Liver (tissue), 9 donors: Measurements from ENCODE around the gene BARX2. TPM values are rescaled to one million over a fixed set of nuclear protein-coding genes. Genes with fewer than 3 reads are reported as not detected.

ENCODE experiments used
- DNase-seq: peaks from one replicate; pipeline ENCODE4 v3.0.0-alpha.2; 2017; ENCODE audit warnings: low spot score
- H3K27ac ChIP-seq, 2 donors: one replicate each; pipeline ENCODE4 v1.7.0; 2013; ENCODE audit warnings: inconsistent platforms in 2 of 2, low read length in 2 of 2, control low read depth in 1 of 2, low read depth in 1 of 2, mild to moderate bottlenecking in 1 of 2
- H3K27me3 ChIP-seq, 4 donors: one replicate each; pipeline versions ENCODE4 v1.6.1 to v1.7.0; 2013; ENCODE audit warnings: low read length in 3 of 4, inconsistent platforms in 1 of 4, mild to moderate bottlenecking in 1 of 4, moderate library complexity in 1 of 4; ENCODE audit not compliant: control insufficient read depth in 4 of 4, insufficient read depth in 4 of 4
- H3K36me3 ChIP-seq, 4 donors: one replicate each; pipeline versions ENCODE4 v1.6.1 to v1.7.0; 2013; ENCODE audit warnings: low read length in 3 of 4, mild to moderate bottlenecking in 3 of 4, low read depth in 1 of 4, moderate library complexity in 1 of 4; ENCODE audit not compliant: control insufficient read depth in 4 of 4, insufficient read depth in 3 of 4
- H3K4me1 ChIP-seq, 4 donors: one replicate each; pipeline versions ENCODE4 v1.6.1 to v1.7.0; 2013; ENCODE audit warnings: low read length in 3 of 4, mild to moderate bottlenecking in 3 of 4, moderate library complexity in 1 of 4; ENCODE audit not compliant: control insufficient read depth in 4 of 4, insufficient read depth in 4 of 4
- H3K4me3 ChIP-seq, 3 donors: one replicate each; pipeline versions ENCODE4 v1.6.1 to v1.7.0; 2013; ENCODE audit warnings: low read length in 3 of 3, control low read depth in 1 of 3, low read depth in 1 of 3, mild to moderate bottlenecking in 1 of 3
- H3K9ac ChIP-seq, 2 donors: one replicate each; pipeline ENCODE4 v1.7.0; 2013; ENCODE audit warnings: low read length in 2 of 2, mild to moderate bottlenecking in 2 of 2, moderate library complexity in 2 of 2, control low read depth in 1 of 2, low read depth in 1 of 2
- H3K9me3 ChIP-seq, 4 donors: one replicate each; pipeline versions ENCODE4 v1.6.1 to v1.7.0; 2013; ENCODE audit warnings: low read length in 3 of 4; ENCODE audit not compliant: control insufficient read depth in 4 of 4
- EGR1 ChIP-seq, 2 donors: IDR thresholded peaks; 2 replicates each; pipeline ENCODE4 v1.6.1; 2016 to 2018; ENCODE audit warnings: antibody characterized with exemption in 2 of 2, low read depth in 2 of 2
- FOXA2 ChIP-seq: IDR thresholded peaks from 2 replicates; pipeline ENCODE4 v1.6.1; 2016; ENCODE audit warnings: antibody characterized with exemption
- GABPA ChIP-seq, 2 donors: IDR thresholded peaks in 1 of 2; conservative IDR thresholded peaks in 1 of 2; 2 replicates each; pipeline ENCODE4 v1.6.1; 2016; ENCODE audit warnings: antibody characterized with exemption in 2 of 2, mild to moderate bottlenecking in 1 of 2, moderate library complexity in 1 of 2
- HNF4A ChIP-seq, 2 donors: conservative IDR thresholded peaks; 2 replicates each; pipeline ENCODE4 v1.6.1; 2016; ENCODE audit warnings: antibody characterized with exemption in 2 of 2, mild to moderate bottlenecking in 2 of 2
- HNF4G ChIP-seq: IDR thresholded peaks from 2 replicates; pipeline ENCODE4 v1.6.1; 2016; ENCODE audit warnings: antibody characterized with exemption
- JUND ChIP-seq, 2 donors: IDR thresholded peaks; 2 replicates each; pipeline ENCODE4 v1.6.1; 2016; ENCODE audit warnings: antibody characterized with exemption in 2 of 2
- NR2F2 ChIP-seq: IDR thresholded peaks from 2 replicates; pipeline ENCODE4 v1.6.1; 2016; ENCODE audit warnings: antibody characterized with exemption
- RAD21 ChIP-seq, 2 donors: IDR thresholded peaks; 2 replicates each; pipeline ENCODE4 v1.6.1; 2016; ENCODE audit warnings: antibody characterized with exemption in 2 of 2, mild to moderate bottlenecking in 2 of 2
- RXRA ChIP-seq, 2 donors: IDR thresholded peaks; 2 replicates each; pipeline ENCODE4 v1.6.1; 2017 to 2018; ENCODE audit warnings: antibody characterized with exemption in 2 of 2, mild to moderate bottlenecking in 1 of 2
- TAF1 ChIP-seq: conservative IDR thresholded peaks from 2 replicates; pipeline ENCODE4 v1.6.1; 2016; ENCODE audit warnings: antibody characterized with exemption, mild to moderate bottlenecking
- WGBS: extraction: QIAGEN DNeasy Blood & Tissue Kit; methylation state at CpG from one replicate; pipeline ENCODE4 v1.1.7; 2013; 5-methylcytosine and 5-hydroxymethylcytosine counted together
- polyA plus RNA-seq, 2 donors: library from polyadenylated mRNA; stranded (reverse) in 1 of 2; unstranded in 1 of 2; fragments of 200-250 nt in 1 of 2; fragments of >200 nt in 1 of 2; fragmentation: Nextera tagmentation in 1 of 2; extraction: Ambion mirVana in 1 of 2; gene quantifications; one replicate each; pipeline versions ENCODE4 v1.2.1 to v1.2.3, GENCODE V29; 2013 to 2015
- total RNA-seq, 2 donors: library from RNA; depleted of rRNA; stranded (reverse); fragments of >200 nt; gene quantifications; one replicate each; pipeline ENCODE4 v1.2.3, GENCODE V29; 2014
- TF ChIP-seq, protein P1 (sequence below): IDR thresholded peaks from 2 replicates; pipeline ENCODE4 v1.6.1; 2016; ENCODE audit warnings: antibody characterized with exemption
- TF ChIP-seq, protein P2 (sequence below): IDR thresholded peaks from 2 replicates; pipeline ENCODE4 v1.6.1; 2016; ENCODE audit warnings: antibody characterized with exemption
- TF ChIP-seq, protein P3 (sequence below): fragments of 150-350 bp; IDR thresholded peaks from 2 replicates; pipeline ENCODE4 v1.5.1; 2017; ENCODE audit warnings: improper control_type of control experiment, low read depth, low read length; ENCODE audit not compliant: missing input control
- TF ChIP-seq, protein P4 (sequence below): IDR thresholded peaks from 2 replicates; pipeline ENCODE4 v1.6.1; 2016; ENCODE audit warnings: antibody characterized with exemption
- donor health status: healthy.
- donor health status: healthy.
- donor health status: healthy.
- donor health status: healthy.
- donor health status: healthy.

The BARX2 gene
- total and polyA plus RNA-seq, 4 donors: not detected

DNA sequence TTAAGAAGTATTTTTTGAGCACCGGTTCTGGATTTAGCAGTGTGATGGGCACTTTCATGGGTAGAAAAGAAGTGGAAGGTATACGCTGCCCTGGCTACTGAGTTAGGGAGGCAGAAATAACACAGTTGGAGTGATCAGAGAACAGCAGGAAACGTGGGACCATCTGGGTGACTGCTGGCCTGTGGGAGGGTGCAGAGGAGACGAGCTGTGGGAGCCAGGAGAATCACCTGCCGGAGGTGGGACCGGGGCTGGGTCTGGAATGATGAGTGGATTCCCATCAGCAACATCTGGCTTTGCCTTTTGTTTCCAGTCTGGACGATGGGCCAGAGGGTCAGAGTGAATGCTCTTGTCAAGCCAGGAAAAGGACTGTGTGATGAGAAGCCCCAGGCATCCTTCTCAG lies 66.5 kb downstream of the BARX2 start:
- TF ChIP-seq RAD21 (IDR thresholded peaks at IDR 0.05) (no peak), HNF4A (conservative IDR thresholded peaks at IDR 0.05) (no peak), EGR1 (IDR thresholded peaks at IDR 0.05; ENCODE audit: low read depth in 2 of 2) (no peak), HNF4G (no peak), NR2F2 (no peak), TAF1 (no peak), JUND (IDR thresholded peaks at IDR 0.05) (no peak), RXRA (IDR thresholded peaks at IDR 0.05) (no peak), FOXA2 (no peak)
- TF ChIP-seq, protein P1, sequence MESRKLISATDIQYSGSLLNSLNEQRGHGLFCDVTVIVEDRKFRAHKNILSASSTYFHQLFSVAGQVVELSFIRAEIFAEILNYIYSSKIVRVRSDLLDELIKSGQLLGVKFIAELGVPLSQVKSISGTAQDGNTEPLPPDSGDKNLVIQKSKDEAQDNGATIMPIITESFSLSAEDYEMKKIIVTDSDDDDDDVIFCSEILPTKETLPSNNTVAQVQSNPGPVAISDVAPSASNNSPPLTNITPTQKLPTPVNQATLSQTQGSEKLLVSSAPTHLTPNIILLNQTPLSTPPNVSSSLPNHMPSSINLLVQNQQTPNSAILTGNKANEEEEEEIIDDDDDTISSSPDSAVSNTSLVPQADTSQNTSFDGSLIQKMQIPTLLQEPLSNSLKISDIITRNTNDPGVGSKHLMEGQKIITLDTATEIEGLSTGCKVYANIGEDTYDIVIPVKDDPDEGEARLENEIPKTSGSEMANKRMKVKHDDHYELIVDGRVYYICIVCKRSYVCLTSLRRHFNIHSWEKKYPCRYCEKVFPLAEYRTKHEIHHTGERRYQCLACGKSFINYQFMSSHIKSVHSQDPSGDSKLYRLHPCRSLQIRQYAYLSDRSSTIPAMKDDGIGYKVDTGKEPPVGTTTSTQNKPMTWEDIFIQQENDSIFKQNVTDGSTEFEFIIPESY: no peak
- TF ChIP-seq, protein P2, sequence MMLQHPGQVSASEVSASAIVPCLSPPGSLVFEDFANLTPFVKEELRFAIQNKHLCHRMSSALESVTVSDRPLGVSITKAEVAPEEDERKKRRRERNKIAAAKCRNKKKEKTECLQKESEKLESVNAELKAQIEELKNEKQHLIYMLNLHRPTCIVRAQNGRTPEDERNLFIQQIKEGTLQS: no peak
- TF ChIP-seq, protein P3, sequence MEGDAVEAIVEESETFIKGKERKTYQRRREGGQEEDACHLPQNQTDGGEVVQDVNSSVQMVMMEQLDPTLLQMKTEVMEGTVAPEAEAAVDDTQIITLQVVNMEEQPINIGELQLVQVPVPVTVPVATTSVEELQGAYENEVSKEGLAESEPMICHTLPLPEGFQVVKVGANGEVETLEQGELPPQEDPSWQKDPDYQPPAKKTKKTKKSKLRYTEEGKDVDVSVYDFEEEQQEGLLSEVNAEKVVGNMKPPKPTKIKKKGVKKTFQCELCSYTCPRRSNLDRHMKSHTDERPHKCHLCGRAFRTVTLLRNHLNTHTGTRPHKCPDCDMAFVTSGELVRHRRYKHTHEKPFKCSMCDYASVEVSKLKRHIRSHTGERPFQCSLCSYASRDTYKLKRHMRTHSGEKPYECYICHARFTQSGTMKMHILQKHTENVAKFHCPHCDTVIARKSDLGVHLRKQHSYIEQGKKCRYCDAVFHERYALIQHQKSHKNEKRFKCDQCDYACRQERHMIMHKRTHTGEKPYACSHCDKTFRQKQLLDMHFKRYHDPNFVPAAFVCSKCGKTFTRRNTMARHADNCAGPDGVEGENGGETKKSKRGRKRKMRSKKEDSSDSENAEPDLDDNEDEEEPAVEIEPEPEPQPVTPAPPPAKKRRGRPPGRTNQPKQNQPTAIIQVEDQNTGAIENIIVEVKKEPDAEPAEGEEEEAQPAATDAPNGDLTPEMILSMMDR: no peak
- TF ChIP-seq, protein P4, sequence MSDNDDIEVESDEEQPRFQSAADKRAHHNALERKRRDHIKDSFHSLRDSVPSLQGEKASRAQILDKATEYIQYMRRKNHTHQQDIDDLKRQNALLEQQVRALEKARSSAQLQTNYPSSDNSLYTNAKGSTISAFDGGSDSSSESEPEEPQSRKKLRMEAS: no peak

DNA sequence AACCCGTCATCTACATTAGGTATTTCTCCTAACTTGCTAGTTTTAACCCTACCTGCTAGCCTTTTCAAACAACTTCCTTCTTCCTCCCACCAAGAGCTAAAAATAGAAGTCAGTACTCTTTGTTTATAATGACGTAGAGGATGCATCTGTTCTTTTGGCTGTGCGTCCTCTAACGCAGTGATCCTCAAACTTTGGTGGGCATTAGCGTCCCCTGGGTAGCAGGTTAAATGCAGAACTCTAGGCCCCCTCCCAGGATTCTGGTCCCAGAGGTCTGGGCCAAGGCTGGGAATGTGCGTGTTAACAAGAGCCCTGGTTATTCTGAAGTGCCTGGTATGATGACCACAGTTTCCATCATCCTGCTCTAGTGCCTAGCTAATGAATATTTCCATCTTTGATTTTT lies 67.6 kb downstream of the BARX2 start:
- Histone ChIP-seq H3K27me3 (no peaks in the 10 kb centered on the region), H3K36me3 (no peaks in the 10 kb centered on the region), H3K9ac (no peak overlapping the region), H3K4me3 (no peak overlapping the region), H3K27ac (no peak overlapping the region), H3K4me1 (no peaks in the 10 kb centered on the region), H3K9me3 (peaks cover 0 to under 1% (median 0%) of the 10 kb centered on the region in 4 donors)
- TF ChIP-seq HNF4G: no peak
- no peak for TF ChIP-seq EGR1 (IDR thresholded peaks at IDR 0.05; ENCODE audit: low read depth in 2 of 2)
- no peak for TF ChIP-seq RAD21 (IDR thresholded peaks at IDR 0.05)
- TF ChIP-seq NR2F2: no peak
- no peak for TF ChIP-seq GABPA (IDR thresholded peaks at IDR 0.05 in 1 of 2, conservative IDR thresholded peaks at IDR 0.05 in 1 of 2)
- no peak for TF ChIP-seq TAF1
- no peak for TF ChIP-seq HNF4A (conservative IDR thresholded peaks at IDR 0.05)
- TF ChIP-seq, protein P2: no peak
- TF ChIP-seq RXRA (IDR thresholded peaks at IDR 0.05): no peak
- TF ChIP-seq, protein P4: no peak
- DNase-seq: no peak
- 62% methylated on average over 6 of the region's 6 CpGs for WGBS

More for the DNA sequence above, 66.5 kb downstream of the BARX2 start:
- Histone ChIP-seq H3K27me3 (no peaks in the 10 kb centered on the region), H3K36me3 (no peaks in the 10 kb centered on the region), H3K4me3 (no peak overlapping the region), H3K4me1 (no peaks in the 10 kb centered on the region), H3K27ac (no peak overlapping the region), H3K9ac (no peak overlapping the region), H3K9me3 (no peaks in the 10 kb centered on the region)
- DNase-seq: no peak
- 81% methylated on average over 7 of the region's 7 CpGs for WGBS
